Hindlimb muscle (tissue), 1 donor: ENCODE data around the gene SLC44A3. TPM values are rescaled to one million over a fixed set of nuclear protein-coding genes. Genes with fewer than 3 reads are reported as not detected.
"Not testable (repeated sequence)": the region's sequence is repeated elsewhere in the genome, so short reads cannot be mapped to it uniquely, and the experiment has no call there.

Source experiments
- DNase-seq: peaks from one replicate; pipeline ENCODE4 v3.0.0-alpha.2; 2013
- polyA plus RNA-seq: library from polyadenylated mRNA; unstranded; fragments of 120-200 nt; gene quantifications from one replicate; pipeline ENCODE4 v1.2.1, GENCODE V29; 2013; ENCODE audit not compliant: insufficient read length

Gene SLC44A3
- polyA plus RNA-seq, 1 donor: 4.6 TPM

- DNase-seq: no peak
Measured at GRCh38 chr1:94935476-94935875, 115.3 kb downstream of the SLC44A3 start.

GRCh38 chr1:94936861-94937620 is 116.9 kb downstream of the SLC44A3 start:
- no peak for DNase-seq

GRCh38 chr1:94937820-94938219 is 117.7 kb downstream of the SLC44A3 start:
- DNase-seq: no peak

- no peak for DNase-seq
Measured at GRCh38 chr1:94940738-94941137, 120.6 kb downstream of the SLC44A3 start.

- DNase-seq: not testable (repeated sequence)
Measured at GRCh38 chr1:94941480-94941879, 121.3 kb downstream of the SLC44A3 start.

GRCh38 chr1:94942171-94943128 is 122.3 kb downstream of the SLC44A3 start:
- DNase-seq: no peak

Other genes starting within 250 kb of the SLC44A3 start
- 353 TPM for gene CNN3, start 106.8 kb downstream of the SLC44A3 start, polyA plus RNA-seq